WTC11 (cell line): ENCODE results near the gene GSX1. TPM values are rescaled to one million over a fixed set of nuclear protein-coding genes. Genes with fewer than 3 reads are reported as not detected.
A peak's percentile ranks its signal among the peaks of the same experiment; 100 is the strongest.

ENCODE experiments used
- ATAC-seq: fragments of 200-7000 bp; cut with Tn5 transposase; 2 replicates; pipeline ENCODE4 v1.10.0; 2021; ENCODE audit warnings: mild to moderate bottlenecking, moderate library complexity
- Bru-seq: library from RNA; stranded (reverse); fragments of 400-500 nt; gene quantifications from one replicate; lab custom pipeline; 2021; lab: Mats Ljungman, UMichigan
- CTCF ChIA-PET: fragments of 300-600 bp; sonication (Branson Sonifier 250); formaldehyde crosslinking; loops from one replicate; lab custom pipeline; 2021; ENCODE audit warnings: antibody characterized with exemption; lab: Charles Lee
- POLR2A ChIA-PET: fragments of 350-600 bp; sonication (Branson Sonifier 250); formaldehyde crosslinking; loops from one replicate; lab custom pipeline; 2021; ENCODE audit warnings: antibody characterized with exemption; lab: Charles Lee
- DNase-seq: peaks from one replicate; pipeline ENCODE4 v3.0.0; 2021; ENCODE audit warnings: low spot score
- H3K27ac Mint-ChIP-seq: 2 replicates; pipeline ENCODE4 v1.8.0; 2021; ENCODE audit warnings: mixed read lengths
- H3K27me3 Mint-ChIP-seq: 2 replicates; pipeline ENCODE4 v1.8.0; 2021; ENCODE audit warnings: low read depth, mild to moderate bottlenecking, moderate library complexity, mixed read lengths
- H3K36me3 Mint-ChIP-seq: 2 replicates; pipeline ENCODE4 v1.8.0; 2021; ENCODE audit warnings: mixed read lengths
- H3K4me1 Mint-ChIP-seq: 2 replicates; pipeline ENCODE4 v1.8.0; 2022; ENCODE audit warnings: mixed read lengths
- H3K4me3 Mint-ChIP-seq: 2 replicates; pipeline ENCODE4 v1.8.0; 2021; ENCODE audit warnings: mild to moderate bottlenecking, moderate library complexity, mixed read lengths
- H3K9me3 Mint-ChIP-seq: 2 replicates; pipeline ENCODE4 v1.8.0; 2021; ENCODE audit warnings: mixed read lengths
- ATF1 ChIP-seq: sonication (generic); formaldehyde crosslinking; IDR thresholded peaks from 2 replicates; pipeline ENCODE4 v1.8.1; 2023; ENCODE audit warnings: mild to moderate bottlenecking, moderate library complexity, missing genetic modification reagents
- ATF6 ChIP-seq: sonication (generic); formaldehyde crosslinking; IDR thresholded peaks from 2 replicates; pipeline ENCODE4 v1.8.1; 2023; ENCODE audit warnings: mild to moderate bottlenecking, missing genetic modification reagents
- CREB1 ChIP-seq: sonication (generic); formaldehyde crosslinking; IDR thresholded peaks from 2 replicates; pipeline ENCODE4 v1.8.0; 2023; ENCODE audit warnings: mild to moderate bottlenecking, missing genetic modification reagents
- ELF4 ChIP-seq: sonication (generic); formaldehyde crosslinking; IDR thresholded peaks from 2 replicates; pipeline ENCODE4 v1.8.1; 2022; ENCODE audit warnings: low read depth, mild to moderate bottlenecking, moderate library complexity, missing genetic modification reagents
- FOXP4 ChIP-seq: sonication (generic); formaldehyde crosslinking; IDR thresholded peaks from 2 replicates; pipeline ENCODE4 v1.8.0; 2022; ENCODE audit warnings: mild to moderate bottlenecking, missing genetic modification reagents
- HMGA2 ChIP-seq: fragments of 250-450 bp; sonication (Bioruptor Pico); IDR thresholded peaks from 2 replicates; pipeline ENCODE4 v1.4.0; 2021; ENCODE audit warnings: mild to moderate bottlenecking, moderate library complexity
- IRF2 ChIP-seq: sonication (generic); formaldehyde crosslinking; IDR thresholded peaks from 2 replicates; pipeline ENCODE4 v1.8.0; 2022; ENCODE audit warnings: low read depth, missing genetic modification reagents, borderline replicate concordance
- MAX ChIP-seq: sonication (generic); formaldehyde crosslinking; IDR thresholded peaks from 2 replicates; pipeline ENCODE4 v1.8.0; 2022; ENCODE audit warnings: mild to moderate bottlenecking, missing genetic modification reagents
- MXD4 ChIP-seq: fragments of 250-450 bp; sonication (Bioruptor Pico); IDR thresholded peaks from 2 replicates; pipeline ENCODE4 v1.8.0; 2021; ENCODE audit warnings: mild to moderate bottlenecking, moderate library complexity, borderline replicate concordance
- NFATC4 ChIP-seq: fragments of 250-450 bp; sonication (Bioruptor Pico); IDR thresholded peaks from 2 replicates; pipeline ENCODE4 v1.9.0; 2021; ENCODE audit warnings: mild to moderate bottlenecking
- NFE2L1 ChIP-seq: sonication (generic); formaldehyde crosslinking; IDR thresholded peaks from 2 replicates; pipeline ENCODE4 v1.8.1; 2023; ENCODE audit warnings: missing genetic modification reagents
- NR3C1 ChIP-seq: sonication (generic); formaldehyde crosslinking; conservative IDR thresholded peaks from 2 replicates; pipeline ENCODE4 v1.8.1; 2023; ENCODE audit warnings: low read depth, mild to moderate bottlenecking, missing genetic modification reagents
- PRRX2 ChIP-seq: fragments of 250-450 bp; sonication (Bioruptor Pico); IDR thresholded peaks from 2 replicates; pipeline ENCODE4 v1.8.0; 2021; ENCODE audit warnings: mild to moderate bottlenecking
- SMAD3 ChIP-seq: sonication (generic); formaldehyde crosslinking; IDR thresholded peaks from 2 replicates; pipeline ENCODE4 v1.8.0; 2022; ENCODE audit warnings: missing genetic modification reagents, mild to moderate bottlenecking, borderline replicate concordance
- SMAD4 ChIP-seq: sonication (generic); formaldehyde crosslinking; IDR thresholded peaks from 2 replicates; pipeline ENCODE4 v1.8.0; 2022; ENCODE audit warnings: mild to moderate bottlenecking, missing genetic modification reagents
- STAT6 ChIP-seq: sonication (generic); formaldehyde crosslinking; conservative IDR thresholded peaks from 2 replicates; pipeline ENCODE4 v1.8.1; 2023; ENCODE audit warnings: mild to moderate bottlenecking, low read depth, missing genetic modification reagents, moderate library complexity
- TCF7 ChIP-seq: sonication (generic); formaldehyde crosslinking; IDR thresholded peaks from 2 replicates; pipeline ENCODE4 v1.8.0; 2022; ENCODE audit warnings: mild to moderate bottlenecking, low read depth, missing genetic modification reagents, moderate library complexity
- TEAD1 ChIP-seq: sonication (generic); formaldehyde crosslinking; IDR thresholded peaks from 2 replicates; pipeline ENCODE4 v1.8.0; 2022; ENCODE audit warnings: mild to moderate bottlenecking, missing genetic modification reagents
- TP53 ChIP-seq: sonication (generic); formaldehyde crosslinking; IDR thresholded peaks from 2 replicates; pipeline ENCODE4 v1.8.1; 2023; ENCODE audit warnings: mild to moderate bottlenecking, missing genetic modification reagents
- ZNF263 ChIP-seq: sonication (generic); formaldehyde crosslinking; IDR thresholded peaks from 2 replicates; pipeline ENCODE4 v1.8.1; 2022; ENCODE audit warnings: low read depth, mild to moderate bottlenecking, moderate library complexity, missing genetic modification reagents
- ZNF281 ChIP-seq: sonication (generic); formaldehyde crosslinking; IDR thresholded peaks from 2 replicates; pipeline ENCODE4 v1.8.0; 2023; ENCODE audit warnings: mild to moderate bottlenecking, missing genetic modification reagents
- ZNF317 ChIP-seq: sonication (generic); formaldehyde crosslinking; IDR thresholded peaks from 2 replicates; pipeline ENCODE4 v1.8.1; 2023; ENCODE audit warnings: low read depth, mild to moderate bottlenecking, moderate library complexity, missing genetic modification reagents, borderline replicate concordance
- ZNF396 ChIP-seq: fragments of 250-450 bp; sonication (Bioruptor Pico); IDR thresholded peaks from 2 replicates; pipeline ENCODE4 v1.8.0; 2021; ENCODE audit warnings: mild to moderate bottlenecking, moderate library complexity, borderline replicate concordance
- ZNF416 ChIP-seq: fragments of 250-450 bp; sonication (Bioruptor Pico); IDR thresholded peaks from 2 replicates; pipeline ENCODE4 v1.9.0; 2021; ENCODE audit warnings: mild to moderate bottlenecking, inconsistent platforms
- ZNF423 ChIP-seq: fragments of 250-450 bp; sonication (Bioruptor Pico); IDR thresholded peaks from 2 replicates; pipeline ENCODE4 v2.1.2; 2022; ENCODE audit warnings: mild to moderate bottlenecking, moderate library complexity
- ZNF512 ChIP-seq: sonication (generic); formaldehyde crosslinking; IDR thresholded peaks from 2 replicates; pipeline ENCODE4 v1.8.1; 2022; ENCODE audit warnings: missing genetic modification reagents, borderline replicate concordance
- ZNF671 ChIP-seq: fragments of 250-450 bp; sonication (Bioruptor Pico); IDR thresholded peaks from 2 replicates; pipeline ENCODE4 v1.8.0; 2021; ENCODE audit warnings: mild to moderate bottlenecking
- long read RNA-seq, 3 experiments: library from RNA in 1 of 3; library from capped mRNA in 1 of 3; library from polyadenylated mRNA in 1 of 3; unstranded in 2 of 3; stranded (forward) in 1 of 3; transcript quantifications; one replicate each; pipeline ENCODE4 v2.0.0, GENCODE V29; 2021
- total RNA-seq: library from RNA; stranded (reverse); gene quantifications from 3 replicates; pipeline ENCODE4 v1.2.3, GENCODE V29; 2021

Gene GSX1
- total RNA-seq, result not detected in 3 replicates
- not detected for Bru-seq, nascent RNA
- long read RNA-seq, experiment 1, result 0 reads
- long read RNA-seq, experiment 2, result 0 reads
- long read RNA-seq, experiment 3, result 0 reads

- peaks cover 64% of the 10 kb centered on the region for H3K4me1 Mint-ChIP-seq
- no peaks in the 10 kb centered on the region for H3K9me3 Mint-ChIP-seq
- peak; percentile 87 for DNase-seq
- POLR2A ChIA-PET, result no interaction called here
- no peaks in the 10 kb centered on the region for H3K36me3 Mint-ChIP-seq
- CTCF ChIA-PET, result interaction anchor here (1.9 to 8.8 kb wide), 2 partner anchors 32 to 192 kb away, joined by 6 to 163 read pairs; no protein-coding TSS in a partner anchor
- peak within 1 kb of the TSS; percentile 59 for H3K4me3 Mint-ChIP-seq
- ATAC-seq, result peak; percentile 51
- peaks cover 100% of the 10 kb centered on the region for H3K27me3 Mint-ChIP-seq
- H3K27ac Mint-ChIP-seq, result no peak within 1 kb of the TSS
- TF ChIP-seq NR3C1 (CRISPR knock-in tag) (no peak), MXD4 (no peak), ZNF671 (CRISPR knock-in tag) (no peak), ZNF512 (CRISPR knock-in tag) (peak; percentile 72; the same call in 1 of the 2 replicates), ATF1 (no peak), FOXP4 (peak; percentile 89), ZNF423 (0 out of 2 replicates have a peak, but pooled peaks have one; percentile 18), ZNF416 (CRISPR knock-in tag) (no peak), TCF7 (CRISPR knock-in tag) (no peak), SMAD4 (CRISPR knock-in tag) (peak; percentile 78; the same call in 1 of the 2 replicates), TP53 (CRISPR knock-in tag) (peak; percentile 83), HMGA2 (CRISPR knock-in tag) (no peak), PRRX2 (no peak), ELF4 (CRISPR knock-in tag) (0 out of 2 replicates have a peak, but pooled peaks have one; percentile 52), IRF2 (CRISPR knock-in tag) (no peak), TEAD1 (peak; percentile 67; the same call in 1 of the 2 replicates), ZNF317 (CRISPR knock-in tag) (0 out of 2 replicates have a peak, but pooled peaks have one; percentile 33), ZNF281 (CRISPR knock-in tag) (no peak), MAX (CRISPR knock-in tag) (no peak), ATF6 (CRISPR knock-in tag) (no peak), STAT6 (CRISPR knock-in tag) (no peak), CREB1 (no peak), SMAD3 (no peak), ZNF396 (CRISPR knock-in tag) (no peak), NFATC4 (CRISPR knock-in tag) (no peak), ZNF263 (no peak), NFE2L1 (CRISPR knock-in tag) (peak; percentile 85)
These were observed at the start of gene GSX1 for GRCh38 chr13:27792393-27793218. TSS of gene GSX1 (plus strand) at chr13:27792483. CDS start at chr13:27792691, 208 bp downstream.
